Measurements from ENCODE around the gene TMEM126B. TPM values are rescaled to one million over a fixed set of nuclear protein-coding genes. Genes with fewer than 3 reads are reported as not detected.
"Not testable (repeated sequence)": the region's sequence is repeated elsewhere in the genome, so short reads cannot be mapped to it uniquely, and the experiment has no call there.

TMEM126B gene
- total and polyA plus RNA-seq, 2 donors (not counting 1 experiment from before 2014, with no cell fraction given), result 21.7 to 38.5 TPM

DNA sequence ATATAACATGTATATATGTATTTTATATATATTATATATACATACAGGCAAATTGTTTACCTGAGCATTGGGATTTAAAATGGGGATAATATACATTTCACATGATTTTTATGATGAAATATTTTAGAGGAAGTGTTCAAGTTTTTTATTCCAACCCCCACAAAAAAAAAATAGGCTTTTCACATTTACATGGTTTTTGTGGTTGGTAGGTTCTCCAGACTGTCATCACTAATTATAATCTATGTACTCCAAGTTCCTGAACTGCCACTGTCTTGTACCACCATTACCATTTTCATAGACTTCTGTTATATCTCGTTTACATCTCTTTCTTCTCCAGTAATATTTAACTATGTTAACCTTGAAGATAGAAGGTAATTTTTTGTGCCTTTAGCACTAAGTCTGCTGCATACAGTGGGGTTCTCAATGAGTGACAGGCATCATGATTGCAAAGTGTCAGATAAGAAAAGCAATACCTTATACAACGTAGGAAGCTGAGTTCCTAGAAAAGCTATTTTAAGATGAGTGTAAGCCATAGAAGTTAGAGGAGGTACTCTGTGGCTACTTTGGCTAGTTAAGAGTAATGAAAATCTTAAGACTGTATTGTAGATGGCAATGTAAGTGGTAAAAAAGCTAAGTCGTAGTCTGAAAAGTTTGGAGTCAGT is 24.5 kb downstream of the TMEM126B start:
- Histone ChIP-seq H3K36me3 (replicated peaks in 1 of 2; ENCODE audit: control extremely low read depth in 1 of 2, control insufficient read depth in 1 of 2, extremely low read depth in 1 of 2, insufficient read depth in 2 of 2, low read length in 1 of 2) (peaks cover 7 to 32% of the 10 kb centered on the region in 2 experiments), H3K4me1 (ENCODE audit: control insufficient read depth in 2 of 2, insufficient read depth in 2 of 2, low read length in 2 of 2) (peaks cover 6% of the 10 kb centered on the region in 2 donors), H3K27me3 (replicated peaks in 1 of 4; ENCODE audit: control extremely low read depth in 1 of 4, control insufficient read depth in 3 of 4, insufficient read depth in 4 of 4, low read length in 3 of 4) (no peaks in the 10 kb centered on the region), H3K9ac (ENCODE audit: low read length) (no peak overlapping the region), H3K9me3 (ENCODE audit: control extremely low read depth in 1 of 3, control insufficient read depth in 2 of 3, insufficient read depth in 1 of 3, low read length in 2 of 3) (no peaks in the 10 kb centered on the region), H3K4me3 (ENCODE audit: control extremely low read depth in 1 of 5, extremely low read depth in 1 of 5, insufficient read depth in 1 of 5, low read depth in 2 of 5, low read length in 4 of 5) (no peak overlapping the region), H3K27ac (ENCODE audit: low read length in 2 of 2) (no peak overlapping the region), H3K79me2 (ENCODE audit: control insufficient read depth, insufficient read depth, low read length) (peaks cover 21% of the 10 kb centered on the region), H4K20me1 (ENCODE audit: control insufficient read depth, insufficient read depth, low read length, poor library complexity, severe bottlenecking) (peaks cover 5% of the 10 kb centered on the region), H2AFZ (ENCODE audit: insufficient read depth, low read depth, low read length, poor library complexity, severe bottlenecking) (no peak overlapping the region), H3K4me2 (replicated peaks; ENCODE audit: low read depth, low read length, poor library complexity, severe bottlenecking) (no peak overlapping the region)
- ATAC-seq (ENCODE audit: low read depth) (no peak), DNase-seq (no peak)
- Mint-ChIP-seq H3K4me3 (no peak overlapping the region), H3K4me1 (peaks cover 11% of the 10 kb centered on the region), H3K27me3 (no peaks in the 10 kb centered on the region), H3K9me3 (ENCODE audit: insufficient read depth) (no peaks in the 10 kb centered on the region), H3K27ac (no peak overlapping the region)
- no peak for TF ChIP-seq EZH2 (IDR thresholded peaks at IDR 0.05; ENCODE audit: borderline replicate concordance, insufficient read depth, low read depth, low read length, poor library complexity, severe bottlenecking)
- TF ChIP-seq, protein P1, sequence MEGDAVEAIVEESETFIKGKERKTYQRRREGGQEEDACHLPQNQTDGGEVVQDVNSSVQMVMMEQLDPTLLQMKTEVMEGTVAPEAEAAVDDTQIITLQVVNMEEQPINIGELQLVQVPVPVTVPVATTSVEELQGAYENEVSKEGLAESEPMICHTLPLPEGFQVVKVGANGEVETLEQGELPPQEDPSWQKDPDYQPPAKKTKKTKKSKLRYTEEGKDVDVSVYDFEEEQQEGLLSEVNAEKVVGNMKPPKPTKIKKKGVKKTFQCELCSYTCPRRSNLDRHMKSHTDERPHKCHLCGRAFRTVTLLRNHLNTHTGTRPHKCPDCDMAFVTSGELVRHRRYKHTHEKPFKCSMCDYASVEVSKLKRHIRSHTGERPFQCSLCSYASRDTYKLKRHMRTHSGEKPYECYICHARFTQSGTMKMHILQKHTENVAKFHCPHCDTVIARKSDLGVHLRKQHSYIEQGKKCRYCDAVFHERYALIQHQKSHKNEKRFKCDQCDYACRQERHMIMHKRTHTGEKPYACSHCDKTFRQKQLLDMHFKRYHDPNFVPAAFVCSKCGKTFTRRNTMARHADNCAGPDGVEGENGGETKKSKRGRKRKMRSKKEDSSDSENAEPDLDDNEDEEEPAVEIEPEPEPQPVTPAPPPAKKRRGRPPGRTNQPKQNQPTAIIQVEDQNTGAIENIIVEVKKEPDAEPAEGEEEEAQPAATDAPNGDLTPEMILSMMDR (IDR thresholded peaks at IDR 0.05), result no peak
- ChIA-PET CTCF (no interaction called here), POLR2A (no interaction called here)
- intact Hi-C loops (cut with micrococcal nuclease), result no loop called here
- no CpG with 5 or more reads among the region's 3 CpGs for WGBS (ENCODE audit: insufficient coverage)

DNA sequence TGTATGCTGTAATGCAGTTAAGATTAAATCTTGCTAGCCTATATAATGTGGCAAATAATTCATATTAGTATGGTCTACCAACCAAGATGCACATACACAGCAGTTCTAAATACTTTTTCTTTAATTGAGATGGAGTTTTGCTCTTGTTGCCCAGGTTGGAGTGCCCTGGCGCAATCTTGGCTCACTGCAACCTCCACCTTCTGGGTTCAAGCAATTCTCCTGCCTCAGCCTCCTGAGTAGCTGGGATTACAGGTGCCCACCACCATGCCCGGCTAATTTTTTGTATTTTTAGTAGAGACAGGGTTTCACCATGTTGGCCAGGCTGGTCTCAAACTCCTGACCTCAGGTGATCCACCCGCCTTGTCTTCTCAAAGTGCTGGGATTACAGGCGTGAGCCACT is 25.9 kb downstream of the TMEM126B start:
- Histone ChIP-seq H3K36me3 (replicated peaks in 1 of 2; ENCODE audit: control extremely low read depth in 1 of 2, control insufficient read depth in 1 of 2, extremely low read depth in 1 of 2, insufficient read depth in 2 of 2, low read length in 1 of 2) (peaks cover 7 to 44% of the 10 kb centered on the region in 2 experiments), H3K79me2 (ENCODE audit: control insufficient read depth, insufficient read depth, low read length) (peaks cover 11% of the 10 kb centered on the region)
- H3K4me1 ChIP-seq (ENCODE audit: control insufficient read depth in 2 of 2, insufficient read depth in 2 of 2, low read length in 2 of 2); DNase-seq; H3K4me3 Mint-ChIP-seq; H3K27me3 Mint-ChIP-seq; ATAC-seq (ENCODE audit: low read depth); H3K4me3 ChIP-seq (ENCODE audit: control extremely low read depth in 1 of 5, extremely low read depth in 1 of 5, insufficient read depth in 1 of 5, low read depth in 2 of 5, low read length in 4 of 5); CTCF ChIA-PET; H3K9me3 ChIP-seq (ENCODE audit: control extremely low read depth in 1 of 3, control insufficient read depth in 2 of 3, insufficient read depth in 1 of 3, low read length in 2 of 3); H2AFZ ChIP-seq (ENCODE audit: insufficient read depth, low read depth, low read length, poor library complexity, severe bottlenecking); H3K27ac ChIP-seq (ENCODE audit: low read length in 2 of 2); H3K27me3 ChIP-seq (replicated peaks in 1 of 4; ENCODE audit: control extremely low read depth in 1 of 4, control insufficient read depth in 3 of 4, insufficient read depth in 4 of 4, low read length in 3 of 4); H3K9ac ChIP-seq (ENCODE audit: low read length); POLR2A ChIA-PET; H3K4me1 Mint-ChIP-seq; H3K27ac Mint-ChIP-seq; H4K20me1 ChIP-seq (ENCODE audit: control insufficient read depth, insufficient read depth, low read length, poor library complexity, severe bottlenecking); H3K4me2 ChIP-seq (replicated peaks; ENCODE audit: low read depth, low read length, poor library complexity, severe bottlenecking); intact Hi-C loops (cut with micrococcal nuclease); H3K9me3 Mint-ChIP-seq (ENCODE audit: insufficient read depth): not testable (repeated sequence)
- no CpG with 5 or more reads among the region's 4 CpGs for WGBS (ENCODE audit: insufficient coverage)

All from B cell (primary cell).